IPS DF 19.7 (cell line): ENCODE measurements around the gene TSPY4.
"Not testable (repeated sequence)": the region's sequence is repeated elsewhere in the genome, so short reads cannot be mapped to it uniquely, and the experiment has no call there.

Experiments
- DNase-seq: peaks from one replicate; pipeline ENCODE4 v3.0.0-alpha.2; 2013; ENCODE audit warnings: low read depth, low spot score

The TSPY4 gene

GRCh38 chrY:9337164-9337563, at the start of gene TSPY4:
Gene TSPY4 (plus strand): TSS chrY:9337464. CDS start chrY:9337510, 46 bp downstream.
- not testable (repeated sequence) for DNase-seq

- no peak for DNase-seq
Observed at GRCh38 chrY:9320996-9321395, 16.3 kb upstream of the TSPY4 start.

GRCh38 chrY:9357497-9357896, 20.2 kb downstream of the TSPY4 start, which contains the start of gene TSPY8:
Gene TSPY8 (plus strand): TSS chrY:9357797. CDS start chrY:9357843, 46 bp downstream.
- DNase-seq, result not testable (repeated sequence)
